Uterus (tissue), 2 donors: ENCODE measurements around the gene NAV2.

ENCODE experiments used
- CTCF ChIP-seq, 4 experiments: fragments of 200-600 bp in 2 of 4; fragments of 450-650 bp in 2 of 4; sonication (generic) in 2 of 4; IDR thresholded peaks; one replicate each; pipeline ENCODE4 v1.5.1; 2016 to 2019; ENCODE audit warnings: antibody characterized with exemption in 4 of 4, mild to moderate bottlenecking in 2 of 4, moderate library complexity in 1 of 4
- POLR2A ChIP-seq, 2 donors: fragments of 450-650 bp; IDR thresholded peaks; one replicate each; pipeline ENCODE4 v1.6.1; 2016; ENCODE audit warnings: antibody characterized with exemption in 2 of 2, mild to moderate bottlenecking in 1 of 2, moderate library complexity in 1 of 2

DNA sequence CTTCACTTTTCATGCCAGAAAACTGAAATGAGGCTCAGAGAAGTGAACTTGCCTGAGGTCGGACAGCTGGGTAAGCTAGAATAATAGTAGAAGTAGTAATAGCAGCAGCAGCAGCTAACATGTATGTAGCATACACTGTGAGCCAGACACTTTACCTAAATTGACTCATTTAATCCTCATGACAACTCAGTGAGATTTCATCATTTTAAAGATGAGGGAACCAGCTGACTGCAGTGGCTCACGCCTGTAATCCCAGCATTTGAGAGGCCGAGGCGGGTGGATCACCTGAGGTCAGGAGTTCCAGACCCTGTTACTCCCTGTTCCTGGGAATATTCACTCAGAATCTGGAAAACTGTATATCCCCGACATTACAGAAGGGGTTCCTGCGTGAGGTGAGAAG, 293.1 kb downstream of the NAV2 start:
- TF ChIP-seq POLR2A (IDR thresholded peaks at IDR 0.05) = no peak
- TF ChIP-seq CTCF (IDR thresholded peaks at IDR 0.05) = no peak
